Epidermal melanocyte (primary cell): ENCODE results near the gene MASTL.
A peak's percentile ranks its signal among the peaks of the same experiment; 100 is the strongest.
"Not testable (repeated sequence)": the region's sequence is repeated elsewhere in the genome, so short reads cannot be mapped to it uniquely, and the experiment has no call there.

Experiments
- DNase-seq: peaks from one replicate; pipeline ENCODE4 v3.0.0; 2011; ENCODE audit warnings: low spot score; ENCODE audit not compliant: insufficient read length

Gene MASTL

GRCh38 chr10:27155066-27155754 lies at the start of gene MASTL:
Gene MASTL (plus strand): TSS chr10:27155352. CDS start chr10:27155427, 75 bp downstream.
- DNase-seq, result peak; percentile 76

DNA sequence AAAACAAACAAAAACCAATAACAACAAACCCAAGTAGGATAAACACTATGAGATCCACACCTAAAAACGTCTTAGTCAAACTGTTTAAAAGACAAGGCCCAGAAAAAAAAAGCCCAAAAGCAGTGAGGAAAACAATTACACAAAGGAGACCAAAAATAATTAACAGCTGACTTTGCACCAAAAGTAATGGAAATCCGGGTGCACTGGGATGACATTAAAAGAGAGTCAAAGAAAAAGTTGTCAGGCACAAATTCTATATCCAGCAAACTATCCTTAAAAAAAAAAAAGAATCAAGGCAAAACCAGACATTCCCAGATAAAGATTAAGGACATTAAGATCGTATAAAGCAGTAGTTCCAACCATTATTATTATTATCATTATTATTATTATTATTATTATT lies 47.0 kb upstream of the MASTL start:
- no peak for DNase-seq

DNA sequence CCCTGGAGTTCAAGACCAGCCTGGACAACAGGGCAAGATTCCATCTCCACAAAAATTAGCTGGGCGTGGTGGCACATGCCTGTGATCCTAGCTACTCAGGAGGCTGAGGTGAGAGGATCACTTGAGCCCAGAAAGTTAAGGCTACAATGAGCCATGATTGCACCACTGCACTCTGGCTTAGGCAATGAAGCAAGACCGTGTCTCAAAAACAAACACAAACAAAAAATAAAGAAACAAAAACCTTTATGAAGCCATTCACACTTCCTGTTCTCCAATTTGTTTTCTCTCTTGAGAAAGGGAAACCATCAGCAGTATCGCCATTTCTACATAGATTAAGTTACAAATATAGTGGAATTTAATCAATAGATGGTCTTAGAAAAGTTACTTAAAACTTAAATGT lies 20.8 kb upstream of the MASTL start:
- no peak for DNase-seq

DNA sequence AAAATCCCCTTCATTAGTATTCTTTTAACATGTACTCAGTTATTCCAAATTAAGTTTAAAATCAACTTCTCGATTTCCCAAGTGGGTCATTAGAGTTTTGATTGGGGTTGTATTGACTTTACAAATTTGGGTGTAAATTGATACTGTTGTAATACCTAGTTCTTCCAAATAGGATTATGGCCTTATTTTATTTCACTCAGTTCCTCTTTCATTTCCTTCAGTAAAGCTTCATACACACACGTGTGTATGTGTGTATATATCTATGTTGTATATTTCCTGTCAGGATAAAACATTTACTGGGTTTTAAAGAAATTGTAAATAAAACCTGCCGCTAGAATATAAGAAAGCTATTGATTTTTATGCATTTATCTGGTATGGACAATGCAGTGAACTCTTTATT lies 16.9 kb upstream of the MASTL start:
- no peak for DNase-seq

DNA sequence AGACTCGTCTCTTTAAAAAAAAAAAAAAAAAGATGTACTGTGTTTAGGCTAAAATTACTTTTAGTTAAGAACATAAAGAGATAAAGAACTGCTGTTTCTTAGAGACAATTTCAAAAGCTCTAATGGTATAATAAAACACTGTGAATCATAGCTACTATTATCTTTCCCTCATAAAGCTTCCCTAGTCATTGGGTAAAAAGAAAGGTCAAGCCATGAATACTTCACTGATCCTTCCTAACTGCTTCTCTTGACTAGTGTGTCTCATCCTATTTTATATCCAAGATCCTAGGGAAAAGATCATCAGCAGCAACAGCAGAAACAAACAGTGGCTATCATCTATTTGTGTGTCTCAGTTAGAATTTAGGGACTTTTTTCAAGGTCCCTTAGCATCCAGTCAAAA lies 11.5 kb upstream of the MASTL start:
- no peak for DNase-seq

- DNase-seq, result no peak
Measured at GRCh38 chr10:27145937-27146336, 9.2 kb upstream of the MASTL start.

DNA sequence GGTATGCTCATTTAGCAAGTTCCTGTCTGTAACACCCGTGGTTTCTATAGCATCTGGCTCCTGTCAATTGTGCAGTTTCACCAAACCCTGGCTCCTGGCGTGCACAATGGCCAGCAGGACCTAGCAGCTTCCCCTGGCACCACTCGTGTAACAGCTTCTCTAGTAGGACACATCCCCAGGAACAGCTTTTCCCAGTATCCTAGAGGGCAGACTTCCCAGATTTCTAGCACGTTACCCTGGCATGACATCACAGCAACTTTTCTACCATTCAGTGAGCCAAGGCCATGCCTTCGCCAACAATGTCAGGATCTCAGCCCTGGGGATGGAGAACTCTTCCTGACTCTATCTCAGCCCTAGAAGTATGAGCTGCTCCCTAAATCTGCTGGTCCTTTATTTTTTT lies 7.5 kb upstream of the MASTL start:
- DNase-seq, result no peak

GRCh38 chr10:27150261-27150660 lies 4.9 kb upstream of the MASTL start:
- no peak for DNase-seq

DNA sequence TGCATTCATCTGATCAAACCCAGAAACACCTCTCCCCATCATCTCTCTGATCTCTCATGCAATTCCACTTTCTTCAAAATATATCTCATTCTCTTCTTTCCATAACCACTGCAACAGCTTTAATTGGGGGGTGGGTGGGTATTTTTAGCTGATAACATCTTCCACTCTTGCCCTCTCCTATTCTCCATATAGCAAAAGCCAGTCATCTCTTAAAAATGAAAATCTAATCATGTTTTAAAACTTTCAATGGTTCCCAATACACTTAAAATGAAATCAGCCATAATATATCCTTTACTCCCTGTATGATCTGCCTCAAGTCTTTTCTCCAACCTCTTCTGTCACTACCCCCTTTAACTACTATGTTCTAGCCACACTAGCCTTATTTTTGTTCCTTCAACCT lies 2.5 kb upstream of the MASTL start:
- DNase-seq, result no peak

GRCh38 chr10:27153329-27153728 lies 1.8 kb upstream of the MASTL start:
- DNase-seq, result no peak

- no peak for DNase-seq
Measured at GRCh38 chr10:27153845-27154193, 1.3 kb upstream of the MASTL start.

- DNase-seq, result not testable (repeated sequence)
Measured at GRCh38 chr10:27156566-27156965, 1.4 kb downstream of the MASTL start.

GRCh38 chr10:27157150-27157549 lies 2.0 kb downstream of the MASTL start:
- DNase-seq, result no peak

GRCh38 chr10:27158421-27158820 lies 3.3 kb downstream of the MASTL start:
- no peak for DNase-seq

DNA sequence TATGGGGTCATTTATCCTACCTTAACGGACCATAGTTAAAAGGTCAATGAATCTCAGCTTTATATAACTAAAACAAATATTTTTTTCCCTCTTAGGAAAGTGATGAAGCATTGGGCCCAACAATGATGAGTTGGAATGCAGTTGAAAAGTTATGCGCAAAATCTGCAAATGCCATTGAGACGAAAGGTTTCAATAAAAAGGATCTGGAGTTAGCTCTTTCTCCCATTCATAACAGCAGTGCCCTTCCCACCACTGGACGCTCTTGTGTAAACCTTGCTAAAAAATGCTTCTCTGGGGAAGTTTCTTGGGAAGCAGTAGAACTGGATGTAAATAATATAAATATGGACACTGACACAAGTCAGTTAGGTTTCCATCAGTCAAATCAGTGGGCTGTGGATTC lies 14.7 kb downstream of the MASTL start:
- no peak for DNase-seq

DNA sequence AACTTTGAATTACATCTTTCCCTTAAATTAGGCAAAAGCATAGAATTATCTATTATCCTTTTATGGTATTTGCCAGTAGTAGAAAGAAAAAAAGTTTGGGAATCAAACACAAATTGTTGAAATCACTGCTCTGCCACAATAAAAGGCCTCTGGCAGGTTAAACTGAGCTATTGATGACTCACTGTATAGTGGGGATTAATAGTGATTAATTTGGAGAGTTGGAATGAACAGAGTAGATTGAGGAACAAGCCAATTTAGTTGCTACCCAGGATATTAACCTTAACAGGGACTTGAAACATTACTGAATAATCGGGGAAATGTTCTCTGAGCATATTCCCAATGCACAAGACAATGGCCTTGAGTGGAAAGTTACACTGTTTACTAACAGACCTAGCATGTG lies 33.1 kb downstream of the MASTL start:
- no peak for DNase-seq

DNA sequence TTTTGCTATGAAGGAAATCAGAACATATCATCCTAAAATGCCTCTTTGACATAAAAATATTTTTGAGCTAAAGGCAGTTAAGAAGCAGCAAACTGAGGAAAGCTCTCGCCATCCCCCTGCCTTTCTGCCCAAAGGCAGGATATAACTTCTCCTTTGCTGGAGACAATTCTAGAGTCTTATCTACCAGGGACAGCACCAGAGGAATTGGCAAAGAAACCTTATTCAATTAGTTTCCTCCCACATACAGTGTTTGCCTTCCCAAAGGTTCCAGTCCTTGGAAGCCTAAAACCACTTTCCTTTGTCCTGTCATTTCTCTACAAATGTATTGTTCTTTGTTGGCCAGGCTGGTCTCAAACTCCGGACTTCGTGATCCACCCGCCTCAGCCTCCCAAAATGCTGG lies 33.7 kb downstream of the MASTL start:
- DNase-seq, result no peak

DNA sequence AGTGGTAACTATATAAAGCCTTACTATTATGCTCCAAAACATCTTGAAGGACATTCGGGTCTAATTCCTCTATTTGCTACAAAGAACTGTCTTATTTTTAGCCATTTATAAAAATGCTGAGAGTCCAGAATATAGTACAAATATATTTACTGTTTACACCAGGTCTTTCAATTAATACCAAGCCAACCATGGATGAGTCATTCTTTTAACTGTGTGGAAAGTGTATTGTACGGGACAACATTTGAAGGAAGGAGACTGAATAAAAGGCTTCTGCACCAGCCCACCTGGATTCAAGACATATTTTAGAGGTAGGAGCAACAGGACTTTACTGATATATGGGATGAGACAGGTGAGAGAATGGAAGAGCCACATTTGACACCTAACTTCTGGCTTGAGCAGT lies 35.4 kb downstream of the MASTL start:
- no peak for DNase-seq

GRCh38 chr10:27192284-27192683 lies 37.1 kb downstream of the MASTL start:
- peak; percentile 66 for DNase-seq

DNA sequence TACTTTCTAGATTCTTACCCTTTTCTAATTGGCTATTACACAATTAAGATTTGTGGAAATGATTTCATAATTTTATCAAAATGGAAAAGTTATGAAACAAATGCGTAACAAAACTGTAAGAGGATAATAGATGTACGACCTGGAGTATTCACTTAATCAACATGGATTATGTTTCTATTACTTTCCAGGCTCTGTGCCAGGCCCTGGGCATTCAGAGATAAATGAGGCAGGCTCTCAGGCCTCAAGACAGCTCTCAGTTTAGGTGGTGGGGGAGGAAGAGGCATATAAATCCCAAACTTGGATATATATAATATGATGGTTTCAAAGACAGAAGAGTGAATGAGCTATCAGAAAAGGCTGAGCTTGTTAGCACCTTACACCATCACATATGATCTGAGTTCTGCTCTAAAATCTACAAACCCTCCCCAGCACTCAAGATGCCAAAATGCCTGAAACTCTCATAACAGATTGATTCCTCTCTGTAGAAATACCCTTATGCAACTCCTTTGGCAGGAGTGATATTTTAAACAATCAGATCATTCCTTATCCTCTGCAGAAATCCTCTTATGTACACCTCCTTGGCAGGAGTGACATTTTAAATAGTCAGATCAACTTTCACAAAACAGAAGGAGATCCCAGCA lies 42.9 kb downstream of the MASTL start:
- DNase-seq, result no peak

DNA sequence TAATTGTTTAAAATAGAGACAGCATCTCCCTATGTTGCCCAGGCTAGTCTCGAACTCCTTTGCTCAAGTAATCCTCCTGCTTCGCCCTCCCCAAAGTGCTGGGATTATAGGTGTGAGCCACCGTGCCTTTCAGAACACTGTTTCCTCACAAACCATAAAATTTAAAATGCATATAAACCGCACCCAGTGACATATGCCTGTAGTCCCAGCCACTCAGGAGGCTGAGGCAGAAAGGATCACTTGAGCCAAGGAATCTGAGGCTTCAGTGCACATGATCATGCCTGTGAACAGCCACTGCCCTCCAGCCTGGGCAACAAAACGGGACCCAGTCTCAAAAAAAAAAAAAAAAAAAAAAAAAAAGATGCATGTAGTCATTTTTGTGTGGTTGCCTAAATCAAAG lies 48.7 kb downstream of the MASTL start:
- no peak for DNase-seq

- no peak for DNase-seq
Measured at GRCh38 chr10:27207350-27207749, 52.2 kb downstream of the MASTL start.

DNA sequence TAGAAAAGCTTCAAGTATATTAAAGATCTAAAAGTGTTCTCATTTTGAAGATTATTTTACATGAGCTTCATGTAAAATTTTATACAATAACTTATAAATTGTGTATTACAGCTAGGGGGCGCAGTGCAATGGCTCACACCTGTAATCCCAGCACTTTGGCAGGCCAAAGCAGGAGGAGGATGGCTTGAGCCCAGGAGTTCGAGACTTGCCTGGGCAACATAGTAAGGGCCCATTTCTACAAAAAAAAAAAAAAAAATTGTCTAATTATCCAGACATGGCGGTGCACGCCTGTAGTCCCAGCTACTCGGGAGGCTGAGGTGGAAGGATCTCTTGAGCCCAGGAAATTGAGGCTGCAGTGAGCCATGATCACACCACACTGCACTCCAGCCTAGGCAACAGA lies 68.8 kb downstream of the MASTL start:
- DNase-seq, result no peak
